HG03439 (cell line): ENCODE results near the gene PRKCE.

ENCODE experiments used
- ATAC-seq: cut with Tn5 transposase; IDR thresholded peaks from one replicate; pipeline ENCODE4 v1.9.1; 2021; ENCODE audit warnings: mild to moderate bottlenecking, moderate library complexity; ENCODE audit not compliant: unreplicated experiment

Gene PRKCE

DNA sequence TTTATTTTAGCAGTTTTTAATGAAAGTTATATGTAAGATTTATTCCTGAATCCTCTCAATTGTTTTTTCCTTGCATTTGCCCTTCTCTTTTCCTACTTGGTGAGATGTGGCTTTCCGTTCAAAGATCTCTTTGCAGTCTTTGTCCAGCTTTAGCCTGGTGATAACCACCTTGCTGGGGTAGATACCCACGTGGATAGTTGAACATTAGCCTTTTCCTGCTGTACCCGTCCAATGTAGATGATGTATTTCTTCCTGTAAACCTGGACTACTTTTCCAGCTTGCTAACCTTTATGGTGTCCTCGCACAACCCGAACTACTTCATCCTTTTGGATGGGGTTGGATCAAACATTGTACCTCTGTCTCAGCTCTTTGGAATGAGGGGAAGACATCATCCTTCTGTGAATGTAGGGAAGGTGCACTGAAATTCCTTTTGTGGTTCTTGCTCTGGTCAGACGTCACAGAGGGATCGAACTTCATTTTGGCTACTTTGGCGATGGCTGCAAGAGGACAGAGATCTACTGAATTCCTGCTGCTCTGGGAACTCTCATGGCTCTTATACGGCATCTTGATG lies 352.5 kb downstream of the PRKCE start:
- no peak for ATAC-seq

DNA sequence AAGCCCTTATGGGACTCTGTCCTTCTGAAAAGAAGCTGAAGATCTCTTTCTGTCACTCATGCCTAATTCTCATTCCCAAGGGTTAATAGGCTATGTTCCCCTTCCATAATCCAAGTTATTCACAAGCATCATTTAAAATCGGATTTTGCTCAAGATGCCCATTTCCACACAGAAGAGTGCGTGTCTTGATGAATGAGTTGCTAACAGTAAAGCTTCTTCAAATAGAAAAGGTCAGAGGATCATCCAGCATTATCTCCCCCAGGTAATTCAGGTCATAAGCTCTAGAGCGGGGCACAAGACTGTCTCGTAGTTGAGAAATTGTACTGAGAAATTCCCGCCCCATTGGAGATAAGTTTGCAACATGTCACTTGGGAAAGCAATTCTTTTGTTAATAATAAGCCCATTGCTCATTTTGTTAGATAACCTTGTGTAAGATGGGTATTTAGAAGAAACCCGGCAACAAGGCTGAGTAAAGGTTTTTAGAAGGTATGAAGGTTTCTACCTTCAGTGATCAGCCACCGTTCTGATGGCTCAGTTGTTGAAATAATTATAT lies 355.1 kb downstream of the PRKCE start:
- ATAC-seq: no peak

DNA sequence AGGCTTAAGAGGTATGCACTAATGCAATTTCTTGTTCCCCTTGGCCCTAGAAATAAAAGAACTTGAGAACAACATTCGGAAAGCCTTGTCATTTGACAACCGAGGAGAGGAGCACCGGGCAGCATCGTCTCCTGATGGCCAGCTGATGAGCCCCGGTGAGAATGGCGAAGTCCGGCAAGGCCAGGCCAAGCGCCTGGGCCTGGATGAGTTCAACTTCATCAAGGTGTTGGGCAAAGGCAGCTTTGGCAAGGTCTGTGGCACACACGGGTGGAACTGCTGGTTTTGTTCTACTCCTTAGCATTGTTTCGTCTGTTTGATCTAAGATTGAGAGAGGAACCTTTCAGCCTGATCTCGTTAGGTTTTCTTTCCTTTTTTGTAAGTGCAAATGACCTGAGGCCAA lies 355.9 kb downstream of the PRKCE start:
- ATAC-seq: no peak

DNA sequence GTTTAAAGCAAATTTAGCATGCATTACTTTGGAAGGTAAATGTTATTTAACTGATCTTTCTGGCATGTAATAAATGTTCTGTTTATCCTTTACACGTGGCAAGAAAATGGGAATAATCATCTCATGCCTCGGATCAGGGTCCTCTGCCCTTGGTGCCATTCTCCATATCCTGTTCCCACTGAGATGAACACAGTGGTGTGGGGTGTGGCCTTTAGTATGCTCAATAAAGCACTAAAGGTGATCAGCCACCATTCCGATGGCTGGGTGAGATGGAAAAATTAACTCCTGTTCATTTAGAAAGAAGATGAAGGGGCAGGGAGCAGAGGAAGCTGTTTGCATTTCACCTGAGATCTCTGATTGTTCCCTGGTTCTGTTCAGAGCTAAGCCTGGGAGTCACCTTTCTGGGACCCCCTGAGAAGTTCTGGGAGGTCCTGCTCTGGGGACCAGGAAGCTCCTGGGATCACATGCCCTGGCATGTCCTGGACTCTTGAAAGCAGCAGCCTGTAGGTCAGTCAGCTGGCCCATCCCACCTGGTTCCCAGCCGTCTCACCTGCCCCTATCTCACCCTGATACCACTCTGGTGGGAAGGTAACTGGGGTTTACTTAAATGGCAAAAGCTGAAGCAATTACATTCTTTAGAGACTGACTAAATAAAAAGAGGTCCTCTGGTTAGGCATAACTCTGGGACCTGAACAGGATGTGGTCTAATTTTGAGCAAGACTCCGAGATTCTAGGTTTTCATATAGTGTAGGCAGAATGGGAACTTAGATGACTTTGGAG lies 356.8 kb downstream of the PRKCE start:
- no peak for ATAC-seq

DNA sequence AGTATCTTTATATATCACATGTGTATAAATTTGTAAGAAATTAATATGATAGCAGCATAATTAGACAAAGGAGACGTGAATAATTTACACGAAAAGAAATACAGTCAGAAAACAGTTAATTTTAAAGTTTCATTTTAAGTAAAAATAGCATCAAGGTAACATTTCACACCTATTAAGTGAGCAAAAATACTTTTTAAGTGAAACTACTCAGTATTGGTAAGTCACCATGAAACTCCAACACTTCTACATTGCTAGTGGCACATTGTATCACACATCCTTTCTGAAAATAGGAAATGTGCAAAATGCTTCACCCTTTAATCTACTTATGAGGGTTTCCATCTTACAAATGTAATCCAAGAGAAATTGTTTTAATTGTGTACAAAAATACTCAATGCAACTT lies 357.8 kb downstream of the PRKCE start:
- ATAC-seq: no peak

DNA sequence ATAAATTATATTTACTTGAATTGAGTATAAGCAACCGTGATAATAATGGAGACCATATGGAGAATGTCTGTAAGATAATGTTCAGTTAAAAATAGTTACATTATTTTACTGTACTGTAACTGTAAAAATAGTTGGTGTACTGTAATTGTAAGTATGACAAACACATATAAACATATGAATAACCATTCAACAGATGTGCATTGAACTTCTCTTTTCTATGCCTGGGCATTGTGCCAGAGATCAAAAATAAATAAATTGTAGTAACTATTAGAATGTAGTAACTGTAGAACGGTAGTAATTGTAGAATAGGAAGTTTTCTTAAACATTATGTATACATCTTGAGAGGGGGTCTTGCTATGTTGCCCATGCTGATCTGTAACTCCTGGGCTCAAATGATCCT lies 358.3 kb downstream of the PRKCE start:
- ATAC-seq: no peak

DNA sequence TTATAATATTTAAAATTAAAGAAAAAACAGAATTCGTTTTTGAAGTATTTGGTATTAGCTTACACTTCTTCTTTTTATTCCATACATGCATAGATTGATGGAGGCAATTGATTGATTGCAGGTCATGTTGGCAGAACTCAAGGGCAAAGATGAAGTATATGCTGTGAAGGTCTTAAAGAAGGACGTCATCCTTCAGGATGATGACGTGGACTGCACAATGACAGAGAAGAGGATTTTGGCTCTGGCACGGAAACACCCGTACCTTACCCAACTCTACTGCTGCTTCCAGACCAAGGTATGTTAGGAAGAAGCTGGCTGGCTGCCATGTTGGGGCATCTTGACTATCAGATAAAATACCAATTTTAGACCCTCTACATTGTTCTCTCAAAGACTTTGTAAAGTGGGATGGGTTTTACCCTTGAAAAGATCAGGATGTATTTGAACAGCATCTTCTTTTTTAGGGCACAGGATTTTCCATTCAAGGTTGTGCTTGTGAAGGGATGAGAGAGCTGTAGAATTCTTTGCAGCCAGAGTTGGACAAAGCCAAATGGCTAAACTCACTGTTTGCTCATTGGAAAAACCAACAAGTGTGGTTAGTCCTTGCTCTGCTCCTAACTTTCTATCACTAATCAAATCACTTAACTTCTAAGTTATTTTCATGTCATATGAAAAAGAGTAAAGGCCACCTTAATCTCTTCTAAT lies 358.9 kb downstream of the PRKCE start:
- ATAC-seq: no peak

DNA sequence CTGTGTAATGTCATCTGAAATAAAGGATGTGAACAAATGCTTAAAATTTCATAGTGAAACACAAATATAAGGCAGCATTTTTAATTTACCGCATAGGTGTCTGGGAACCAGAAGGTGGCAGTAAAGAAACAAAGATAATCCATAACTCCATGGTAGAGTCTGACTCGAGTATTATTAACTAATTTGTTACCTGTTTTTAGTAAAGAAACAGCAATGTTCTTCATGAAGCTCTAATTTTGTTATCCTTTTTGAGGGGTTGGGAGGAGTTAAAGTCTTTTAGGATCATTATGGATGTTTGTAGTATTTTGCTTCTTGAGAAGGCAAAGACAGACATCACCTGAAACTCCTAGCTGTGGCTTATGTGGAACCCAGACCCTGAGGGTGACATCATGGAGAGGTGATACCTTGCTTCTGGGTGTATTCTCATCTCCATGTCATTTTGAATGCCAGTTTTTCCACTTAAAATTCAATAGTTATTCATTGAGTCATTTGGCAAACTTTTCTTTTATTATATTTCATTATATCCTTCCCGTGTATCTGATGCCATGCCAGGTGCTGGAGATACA lies 359.5 kb downstream of the PRKCE start:
- ATAC-seq: no peak

DNA sequence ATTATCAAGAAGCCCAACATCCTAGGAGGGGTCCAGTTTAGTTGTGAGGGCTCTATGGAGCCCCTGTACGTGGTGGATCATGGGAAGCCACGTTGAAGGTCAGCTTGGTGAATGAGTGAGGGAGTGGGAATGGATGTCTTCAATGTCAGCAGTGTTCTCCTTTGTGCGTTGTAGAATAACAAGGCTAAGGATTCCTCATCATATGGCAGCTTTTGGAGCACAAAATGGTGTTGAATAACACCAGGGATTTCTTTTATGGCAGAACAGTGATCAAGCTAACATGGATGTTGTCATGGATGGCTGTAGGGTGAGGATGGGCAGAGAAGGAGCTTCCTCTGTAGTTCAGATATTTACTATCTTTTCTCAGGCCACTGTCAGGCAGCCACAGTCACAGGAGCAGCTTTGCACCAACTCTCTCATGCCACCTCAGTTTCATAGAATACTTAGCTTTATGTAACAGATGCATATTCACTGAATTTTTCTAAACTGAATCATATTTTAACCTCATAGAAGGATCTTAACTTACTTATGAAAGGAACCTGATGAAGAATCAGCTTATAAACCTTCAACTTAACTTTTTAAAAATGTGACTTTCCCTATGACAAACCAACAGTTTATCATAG lies 361.3 kb downstream of the PRKCE start:
- no peak for ATAC-seq

DNA sequence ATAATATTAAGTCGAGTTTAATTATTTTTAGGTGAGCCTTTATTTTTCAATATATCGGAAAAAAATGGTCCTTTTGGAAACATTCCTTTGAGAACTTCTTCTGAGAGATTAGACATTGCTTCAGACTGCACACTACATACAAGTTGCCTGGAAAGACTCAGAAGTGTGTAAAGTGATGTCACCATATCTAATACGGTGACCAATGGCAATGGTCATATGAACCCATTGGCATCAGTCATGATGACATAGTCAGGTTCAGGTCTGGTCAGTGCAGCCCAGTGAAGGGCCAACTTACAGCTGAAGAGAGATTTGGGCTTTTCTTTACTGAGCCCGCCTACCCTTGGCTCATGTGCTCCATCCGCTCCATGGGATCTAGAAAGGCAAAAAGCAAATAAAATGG lies 362.3 kb downstream of the PRKCE start:
- no peak for ATAC-seq

DNA sequence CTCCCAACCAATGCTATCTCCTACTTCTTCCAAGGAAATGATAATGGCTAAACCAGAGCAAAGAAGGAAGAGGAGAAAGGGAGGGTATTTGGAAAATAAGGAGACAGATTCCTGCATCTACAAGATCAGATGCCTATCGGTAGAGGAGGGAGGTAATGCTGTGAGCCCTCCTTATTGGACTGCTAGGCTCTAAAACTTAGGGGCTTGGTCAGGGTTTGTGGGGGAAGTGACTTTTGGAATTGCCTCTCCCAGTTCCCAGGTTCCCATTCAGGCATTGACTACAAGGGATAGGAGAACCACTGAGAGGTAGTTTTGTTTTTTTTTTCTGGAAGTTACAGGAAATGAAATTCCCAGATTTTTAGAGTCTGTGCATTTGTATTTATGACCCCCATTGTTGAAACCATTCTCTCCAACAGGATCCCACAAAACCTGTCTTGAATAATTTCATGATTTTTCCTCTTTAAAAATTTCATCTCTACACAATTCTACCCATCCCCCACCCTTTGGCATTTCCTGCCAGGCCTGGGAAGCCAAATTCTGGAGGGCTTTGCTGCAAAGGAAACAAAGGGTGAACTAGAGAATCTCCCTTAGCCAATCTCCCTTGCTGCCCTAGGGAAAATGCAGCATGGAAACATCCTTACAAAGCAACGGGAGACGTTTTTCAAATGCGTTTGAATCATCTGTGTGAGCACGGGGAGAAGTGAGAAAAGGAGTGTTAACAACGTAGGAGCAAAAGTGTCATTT lies 363.6 kb downstream of the PRKCE start:
- ATAC-seq: no peak

DNA sequence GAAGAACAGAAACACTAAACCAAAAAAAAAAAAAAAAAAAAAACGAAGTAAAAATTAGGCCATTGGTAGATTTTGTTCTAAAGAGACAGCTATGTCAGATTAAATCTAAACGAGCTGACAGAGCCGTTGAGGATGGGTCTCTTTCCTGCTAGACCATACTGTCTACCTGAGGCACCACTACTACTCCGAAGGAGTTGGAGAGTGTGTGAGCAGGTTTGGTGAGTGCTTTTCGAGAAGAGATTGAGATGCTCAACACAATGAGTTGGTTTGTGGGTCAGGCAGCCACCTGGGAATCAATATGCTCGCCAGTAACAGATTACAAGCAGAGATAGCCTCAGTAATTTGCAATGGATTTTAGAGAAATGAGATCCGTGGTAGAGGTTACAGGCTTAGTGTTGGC lies 364.2 kb downstream of the PRKCE start:
- ATAC-seq: no peak

DNA sequence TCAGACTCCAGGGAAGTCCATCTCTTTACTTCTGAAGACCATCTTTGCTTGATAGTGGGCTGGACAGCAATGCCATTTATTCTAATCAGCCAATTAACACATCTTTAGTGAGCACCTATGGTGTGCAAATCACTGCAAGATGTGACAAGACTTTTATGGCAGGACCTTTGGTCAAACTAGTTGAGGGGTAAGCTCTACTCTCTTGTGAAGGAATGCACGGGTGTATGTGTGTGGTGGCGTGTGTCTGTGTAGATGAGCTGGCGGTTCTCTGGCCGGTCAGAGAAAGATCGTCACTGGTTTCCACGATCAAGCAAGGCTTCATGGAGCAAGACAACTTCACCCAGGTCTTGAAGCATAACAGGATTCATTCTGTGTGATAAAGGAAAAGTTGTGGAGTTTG lies 364.6 kb downstream of the PRKCE start:
- ATAC-seq: no peak

DNA sequence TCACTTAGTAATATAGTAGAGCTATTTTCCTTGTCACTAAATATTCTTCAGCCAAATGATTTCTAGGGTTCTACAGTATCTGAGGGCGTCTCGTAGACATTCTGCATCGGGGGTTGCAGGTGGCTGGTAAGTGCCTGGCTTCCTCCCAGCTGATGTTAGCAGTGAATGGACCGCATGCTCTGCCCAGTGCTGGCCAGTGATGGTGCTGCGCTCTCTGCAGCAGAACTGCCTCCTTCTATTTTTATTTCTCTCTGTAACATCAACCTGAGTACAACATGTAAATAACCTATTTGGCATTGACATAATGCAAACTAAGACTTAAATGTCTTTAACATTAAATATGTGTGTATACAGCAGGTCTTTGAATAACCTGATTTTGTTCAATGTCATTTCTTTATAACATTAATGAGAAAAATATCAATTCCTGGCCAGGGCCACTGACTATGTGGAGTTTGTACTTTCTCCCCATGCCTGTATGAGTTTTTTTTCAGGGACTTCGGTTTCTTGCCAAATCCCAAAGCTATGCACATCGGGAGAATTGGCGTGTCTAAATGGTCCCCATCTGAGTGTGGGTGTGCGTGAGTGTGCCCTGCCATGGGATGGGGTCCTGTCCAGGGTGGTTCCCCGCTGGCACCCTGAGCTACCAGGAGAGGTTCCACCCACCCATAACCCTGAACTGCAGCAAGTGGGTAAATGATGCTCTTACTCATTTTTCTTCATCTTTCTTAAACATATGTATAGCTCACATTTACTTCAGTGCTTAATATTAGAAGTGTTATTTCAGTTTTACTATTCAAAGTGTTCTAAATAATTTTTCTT lies 367.5 kb downstream of the PRKCE start:
- no peak for ATAC-seq

DNA sequence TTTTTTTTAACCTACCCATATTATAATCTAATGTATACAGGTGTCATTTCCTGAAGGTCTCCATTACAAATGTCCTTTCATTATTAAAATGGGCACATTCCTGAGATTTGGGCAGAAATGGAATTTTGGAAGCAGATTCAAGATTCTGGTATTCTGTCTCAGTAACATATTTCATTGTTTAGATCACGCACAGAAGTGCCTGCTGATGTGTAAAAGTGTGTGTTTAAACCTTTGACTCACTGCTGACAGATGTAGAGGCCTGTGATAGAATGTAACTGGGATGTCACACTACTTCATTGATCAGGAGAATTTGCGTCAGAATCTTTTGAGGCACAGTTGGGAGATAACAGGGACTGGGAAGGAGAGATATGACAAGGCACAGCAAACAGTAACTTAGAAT lies 368.9 kb downstream of the PRKCE start:
- no peak for ATAC-seq

DNA sequence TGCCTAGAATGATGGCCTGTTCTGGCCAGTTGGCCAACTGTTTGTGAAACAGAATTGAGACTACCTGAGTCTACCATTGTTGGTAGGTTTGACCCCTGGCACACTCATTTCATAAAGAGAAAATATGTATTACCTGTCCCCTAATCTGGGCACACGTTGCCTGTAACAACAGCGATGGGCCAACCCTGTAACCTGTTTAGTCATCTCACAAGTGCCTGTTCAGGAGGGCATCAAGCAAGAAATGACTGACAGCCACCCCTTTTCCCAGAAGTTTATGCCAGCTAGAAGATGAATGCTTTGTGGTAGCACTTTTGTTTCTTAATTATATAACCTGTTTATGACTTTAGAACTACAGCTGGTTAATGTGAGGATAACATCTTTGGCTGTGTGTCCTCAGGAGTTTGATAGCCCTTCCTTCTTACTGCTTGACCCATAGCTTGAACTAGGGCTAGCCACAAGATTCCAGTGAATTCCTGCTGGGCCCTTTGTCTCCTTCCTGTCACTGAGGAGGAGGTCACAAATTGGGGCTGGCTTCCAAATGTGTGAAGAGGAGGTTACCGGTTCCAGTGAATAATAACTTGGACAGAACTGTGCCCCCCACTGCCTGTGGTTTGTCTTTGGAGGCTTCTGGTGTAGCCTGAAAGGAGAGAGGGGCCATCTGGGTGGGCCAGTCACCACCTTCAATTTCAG lies 371.8 kb downstream of the PRKCE start:
- no peak for ATAC-seq

DNA sequence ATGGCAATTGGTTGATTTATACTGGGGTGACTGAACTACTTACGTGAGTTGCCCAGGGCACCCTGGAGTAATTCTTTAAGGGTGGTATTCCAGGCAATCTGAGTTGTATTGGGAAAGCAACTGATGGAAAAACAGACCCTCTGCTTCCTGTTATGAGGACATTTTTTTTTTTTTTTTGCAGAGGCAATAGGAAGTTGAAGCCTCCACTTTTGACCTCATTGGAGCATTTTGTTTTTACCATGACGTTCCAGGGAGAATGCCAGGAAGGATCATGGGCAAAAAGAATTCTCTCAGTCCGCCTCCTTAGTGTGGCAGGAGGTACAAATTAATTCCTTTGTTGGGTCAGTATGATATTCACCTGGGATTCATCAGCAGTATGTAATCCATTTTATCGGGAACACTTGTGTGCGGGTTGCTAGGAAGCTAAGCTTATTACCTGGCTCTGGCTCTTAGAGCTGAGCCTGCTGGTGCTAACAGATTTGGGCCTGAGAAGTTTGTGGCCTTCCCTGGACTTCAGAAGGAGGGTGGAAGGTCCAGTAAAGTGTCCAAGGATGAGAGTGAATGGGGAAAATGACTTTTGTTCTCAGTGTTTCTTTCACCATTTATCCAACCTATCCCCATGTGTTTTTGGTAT lies 372.8 kb downstream of the PRKCE start:
- ATAC-seq: no peak

DNA sequence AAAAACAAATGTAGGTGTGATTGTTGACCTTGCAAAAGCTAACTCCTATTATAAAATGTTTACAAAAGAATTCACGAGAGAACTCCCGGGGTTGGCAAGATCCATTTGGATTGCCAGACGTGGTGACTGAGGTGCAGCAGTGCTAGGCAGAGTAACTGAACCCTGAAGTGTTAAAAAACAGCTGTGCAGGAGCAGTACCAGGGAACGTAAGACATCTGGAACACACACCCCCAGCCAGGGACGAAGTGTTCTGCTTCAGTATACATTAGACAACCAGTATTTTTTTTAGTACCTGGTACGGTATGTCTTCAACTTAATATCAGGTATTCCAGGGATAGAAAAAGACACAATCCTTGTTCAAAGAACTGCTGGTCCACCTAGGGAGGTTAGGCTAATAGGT lies 373.6 kb downstream of the PRKCE start:
- no peak for ATAC-seq

DNA sequence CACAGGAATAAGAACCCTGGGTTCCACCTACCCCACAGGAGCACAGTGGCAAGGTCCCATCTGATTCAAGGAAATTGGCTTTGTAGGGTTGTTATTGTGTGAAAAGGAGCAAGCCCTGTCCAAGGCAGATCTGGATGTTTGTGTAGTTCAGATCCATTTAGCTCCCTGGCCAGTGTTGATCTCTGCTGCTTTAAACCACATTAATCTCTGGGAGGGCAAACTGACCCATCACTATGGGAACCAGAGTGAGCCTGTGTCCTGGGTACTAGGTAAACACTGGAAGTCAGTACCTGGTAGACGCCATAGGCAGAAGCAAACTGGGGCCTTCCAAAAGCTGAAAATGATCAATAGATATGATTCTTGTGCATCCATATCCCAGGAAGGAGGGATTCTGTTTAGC lies 374.2 kb downstream of the PRKCE start:
- no peak for ATAC-seq
